ENCODE measurements around the gene MAP2K2.

The MAP2K2 gene

GRCh38 chr19:4053423-4054324 is 70.2 kb downstream of the MAP2K2 start (continued):
- TF ChIP-seq ZNF214 (tag by site-specific recombination; IDR thresholded peaks at IDR 0.05; ENCODE audit: borderline replicate concordance) = no peak
- TF ChIP-seq ZNF2 (tag by site-specific recombination; IDR thresholded peaks at IDR 0.05) = peak; percentile 91
- TF ChIP-seq KLF9 (tag by site-specific recombination; IDR thresholded peaks at IDR 0.05; ENCODE audit: low read depth) = no peak
- TF ChIP-seq ZNF266 (tag by site-specific recombination; IDR thresholded peaks at IDR 0.05; ENCODE audit: low read depth) = no peak
- TF ChIP-seq ZNF404 (tag by site-specific recombination; IDR thresholded peaks at IDR 0.05) = no peak
- TF ChIP-seq ZNF561 (tag by site-specific recombination; IDR thresholded peaks at IDR 0.05; ENCODE audit: borderline replicate concordance) = no peak
- no peak for TF ChIP-seq FEZF1 (tag by site-specific recombination; IDR thresholded peaks at IDR 0.05)
- TF ChIP-seq KLF1 (tag by site-specific recombination; IDR thresholded peaks at IDR 0.05) = peak; percentile 12; the same call in 1 of the 2 replicates
- TF ChIP-seq IKZF3 (tag by site-specific recombination; IDR thresholded peaks at IDR 0.05) = no peak
- TF ChIP-seq BCL11A (tag by site-specific recombination; IDR thresholded peaks at IDR 0.05; ENCODE audit: low read depth) = no peak
- no peak for TF ChIP-seq ZNF292 (tag by site-specific recombination; IDR thresholded peaks at IDR 0.05; ENCODE audit: borderline replicate concordance, low read depth)
- TF ChIP-seq ZNF639 (tag by site-specific recombination; IDR thresholded peaks at IDR 0.05) = no peak
- no peak; the same call in 1 of the 2 replicates for TF ChIP-seq ZNF148 (tag by site-specific recombination; IDR thresholded peaks at IDR 0.05; ENCODE audit: borderline replicate concordance)
- no peak for TF ChIP-seq ZNF423 (tag by site-specific recombination; IDR thresholded peaks at IDR 0.05)
- TF ChIP-seq ZNF433 (tag by site-specific recombination; IDR thresholded peaks at IDR 0.05; ENCODE audit: low read depth) = no peak
- no peak for TF ChIP-seq ZNF175 (tag by site-specific recombination; IDR thresholded peaks at IDR 0.05)
- no peak for TF ChIP-seq ZFP37 (tag by site-specific recombination; IDR thresholded peaks at IDR 0.05)
- TF ChIP-seq ELK4 (IDR thresholded peaks at IDR 0.05; ENCODE audit: borderline replicate concordance, low read depth, low read length) = no peak
- TF ChIP-seq, protein P1, sequence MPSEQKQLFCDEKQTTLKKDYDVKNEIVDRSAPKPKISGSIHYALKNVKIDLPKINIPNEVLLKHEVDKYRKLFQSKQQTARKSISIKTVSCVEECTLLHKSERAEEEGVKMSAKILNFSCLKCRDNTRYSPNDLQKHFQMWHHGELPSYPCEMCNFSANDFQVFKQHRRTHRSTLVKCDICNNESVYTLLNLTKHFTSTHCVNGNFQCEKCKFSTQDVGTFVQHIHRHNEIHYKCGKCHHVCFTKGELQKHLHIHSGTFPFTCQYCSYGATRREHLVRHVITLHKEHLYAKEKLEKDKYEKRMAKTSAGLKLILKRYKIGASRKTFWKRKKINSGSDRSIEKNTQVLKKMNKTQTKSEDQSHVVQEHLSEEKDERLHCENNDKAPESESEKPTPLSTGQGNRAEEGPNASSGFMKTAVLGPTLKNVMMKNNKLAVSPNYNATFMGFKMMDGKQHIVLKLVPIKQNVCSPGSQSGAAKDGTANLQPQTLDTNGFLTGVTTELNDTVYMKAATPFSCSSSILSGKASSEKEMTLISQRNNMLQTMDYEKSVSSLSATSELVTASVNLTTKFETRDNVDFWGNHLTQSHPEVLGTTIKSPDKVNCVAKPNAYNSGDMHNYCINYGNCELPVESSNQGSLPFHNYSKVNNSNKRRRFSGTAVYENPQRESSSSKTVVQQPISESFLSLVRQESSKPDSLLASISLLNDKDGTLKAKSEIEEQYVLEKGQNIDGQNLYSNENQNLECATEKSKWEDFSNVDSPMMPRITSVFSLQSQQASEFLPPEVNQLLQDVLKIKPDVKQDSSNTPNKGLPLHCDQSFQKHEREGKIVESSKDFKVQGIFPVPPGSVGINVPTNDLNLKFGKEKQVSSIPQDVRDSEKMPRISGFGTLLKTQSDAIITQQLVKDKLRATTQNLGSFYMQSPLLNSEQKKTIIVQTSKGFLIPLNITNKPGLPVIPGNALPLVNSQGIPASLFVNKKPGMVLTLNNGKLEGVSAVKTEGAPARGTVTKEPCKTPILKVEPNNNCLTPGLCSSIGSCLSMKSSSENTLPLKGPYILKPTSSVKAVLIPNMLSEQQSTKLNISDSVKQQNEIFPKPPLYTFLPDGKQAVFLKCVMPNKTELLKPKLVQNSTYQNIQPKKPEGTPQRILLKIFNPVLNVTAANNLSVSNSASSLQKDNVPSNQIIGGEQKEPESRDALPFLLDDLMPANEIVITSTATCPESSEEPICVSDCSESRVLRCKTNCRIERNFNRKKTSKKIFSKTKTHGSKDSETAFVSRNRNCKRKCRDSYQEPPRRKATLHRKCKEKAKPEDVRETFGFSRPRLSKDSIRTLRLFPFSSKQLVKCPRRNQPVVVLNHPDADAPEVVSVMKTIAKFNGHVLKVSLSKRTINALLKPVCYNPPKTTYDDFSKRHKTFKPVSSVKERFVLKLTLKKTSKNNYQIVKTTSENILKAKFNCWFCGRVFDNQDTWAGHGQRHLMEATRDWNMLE (tag by site-specific recombination; conservative IDR thresholded peaks at IDR 0.05; ENCODE audit: low read depth) = no peak
- no peak for TF ChIP-seq ZNF843 (tag by site-specific recombination; IDR thresholded peaks at IDR 0.05)
- no peak for TF ChIP-seq SCRT1 (tag by site-specific recombination; IDR thresholded peaks at IDR 0.05; ENCODE audit: borderline replicate concordance)
- TF ChIP-seq, protein P2, sequence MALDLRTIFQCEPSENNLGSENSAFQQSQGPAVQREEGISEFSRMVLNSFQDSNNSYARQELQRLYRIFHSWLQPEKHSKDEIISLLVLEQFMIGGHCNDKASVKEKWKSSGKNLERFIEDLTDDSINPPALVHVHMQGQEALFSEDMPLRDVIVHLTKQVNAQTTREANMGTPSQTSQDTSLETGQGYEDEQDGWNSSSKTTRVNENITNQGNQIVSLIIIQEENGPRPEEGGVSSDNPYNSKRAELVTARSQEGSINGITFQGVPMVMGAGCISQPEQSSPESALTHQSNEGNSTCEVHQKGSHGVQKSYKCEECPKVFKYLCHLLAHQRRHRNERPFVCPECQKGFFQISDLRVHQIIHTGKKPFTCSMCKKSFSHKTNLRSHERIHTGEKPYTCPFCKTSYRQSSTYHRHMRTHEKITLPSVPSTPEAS (tag by site-specific recombination; IDR thresholded peaks at IDR 0.05) = peak; percentile 98
- no peak for TF ChIP-seq ZNF23 (tag by site-specific recombination; IDR thresholded peaks at IDR 0.05; ENCODE audit: borderline replicate concordance)
- TF ChIP-seq YY2 (tag by site-specific recombination; IDR thresholded peaks at IDR 0.05) = no peak
- no peak for TF ChIP-seq ZNF544 (tag by site-specific recombination; IDR thresholded peaks at IDR 0.05)
- no peak for TF ChIP-seq ZNF354C (tag by site-specific recombination; IDR thresholded peaks at IDR 0.05; ENCODE audit: borderline replicate concordance, low read depth)
- TF ChIP-seq ZNF610 (tag by site-specific recombination; IDR thresholded peaks at IDR 0.05; ENCODE audit: borderline replicate concordance) = no peak
- no peak for TF ChIP-seq ZNF585B (tag by site-specific recombination; IDR thresholded peaks at IDR 0.05)
- no peak for TF ChIP-seq SALL2 (tag by site-specific recombination; IDR thresholded peaks at IDR 0.05; ENCODE audit: borderline replicate concordance)

Data from HEK293 (cell line).